ENCODE results near the gene HDAC4.

DNA sequence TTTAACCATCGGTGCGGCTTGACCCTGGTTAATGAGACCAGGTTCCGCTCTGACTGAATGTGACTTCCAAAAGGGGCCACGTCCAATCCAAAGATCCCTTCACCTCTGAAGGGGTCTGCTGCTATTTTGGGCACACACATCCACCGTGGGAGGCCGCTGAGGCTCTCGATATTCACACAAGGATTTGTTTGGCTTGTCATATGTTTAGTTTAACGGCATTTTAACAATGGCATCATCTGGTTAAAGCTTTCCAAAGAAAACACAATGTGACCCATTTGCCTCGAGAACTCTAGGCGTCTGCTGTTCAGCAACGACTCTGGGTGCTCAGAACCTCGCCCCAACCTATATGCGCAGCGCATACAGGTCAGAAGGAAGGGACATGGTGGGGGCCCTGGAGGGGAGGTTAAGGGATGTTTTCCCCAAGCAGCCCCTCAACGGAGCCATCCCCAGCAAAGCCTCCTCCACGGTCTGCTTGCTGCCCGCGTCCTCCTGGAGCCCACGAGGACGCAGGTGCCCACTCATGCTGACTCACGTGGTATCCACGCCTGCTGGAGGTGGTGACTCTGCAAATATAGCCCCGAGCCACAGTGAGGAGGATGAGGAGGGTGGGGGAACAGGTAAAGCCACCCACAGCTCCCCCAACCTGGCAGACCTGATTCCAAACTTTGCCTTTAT is 260.3 kb downstream of the HDAC4 start:
- TF ChIP-seq EZH2 (IDR thresholded peaks at IDR 0.05; ENCODE audit: low read depth, unreplicated experiment), result no peak
- TF ChIP-seq, protein P1, sequence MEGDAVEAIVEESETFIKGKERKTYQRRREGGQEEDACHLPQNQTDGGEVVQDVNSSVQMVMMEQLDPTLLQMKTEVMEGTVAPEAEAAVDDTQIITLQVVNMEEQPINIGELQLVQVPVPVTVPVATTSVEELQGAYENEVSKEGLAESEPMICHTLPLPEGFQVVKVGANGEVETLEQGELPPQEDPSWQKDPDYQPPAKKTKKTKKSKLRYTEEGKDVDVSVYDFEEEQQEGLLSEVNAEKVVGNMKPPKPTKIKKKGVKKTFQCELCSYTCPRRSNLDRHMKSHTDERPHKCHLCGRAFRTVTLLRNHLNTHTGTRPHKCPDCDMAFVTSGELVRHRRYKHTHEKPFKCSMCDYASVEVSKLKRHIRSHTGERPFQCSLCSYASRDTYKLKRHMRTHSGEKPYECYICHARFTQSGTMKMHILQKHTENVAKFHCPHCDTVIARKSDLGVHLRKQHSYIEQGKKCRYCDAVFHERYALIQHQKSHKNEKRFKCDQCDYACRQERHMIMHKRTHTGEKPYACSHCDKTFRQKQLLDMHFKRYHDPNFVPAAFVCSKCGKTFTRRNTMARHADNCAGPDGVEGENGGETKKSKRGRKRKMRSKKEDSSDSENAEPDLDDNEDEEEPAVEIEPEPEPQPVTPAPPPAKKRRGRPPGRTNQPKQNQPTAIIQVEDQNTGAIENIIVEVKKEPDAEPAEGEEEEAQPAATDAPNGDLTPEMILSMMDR (conservative IDR thresholded peaks at IDR 0.05; ENCODE audit: low read depth in 2 of 2), result no peak

Measured in GM23338 (cell line).